Vagina (tissue), 2 donors: ENCODE measurements around the gene AVPR2.

Experiments used
- CTCF ChIP-seq, 3 experiments: fragments of 450-650 bp in 2 of 3; fragments of 200-600 bp in 1 of 3; sonication (generic) in 1 of 3; IDR thresholded peaks; one replicate each; pipeline ENCODE4 v1.5.1; 2017 to 2019; ENCODE audit warnings: antibody characterized with exemption in 3 of 3, mild to moderate bottlenecking in 2 of 3, moderate library complexity in 2 of 3
- POLR2A ChIP-seq, 2 donors: fragments of 450-650 bp; IDR thresholded peaks; one replicate each; pipeline ENCODE4 v1.6.1; 2017; ENCODE audit warnings: antibody characterized with exemption in 2 of 2, mild to moderate bottlenecking in 2 of 2, moderate library complexity in 2 of 2
- POLR2AphosphoS5 ChIP-seq, 2 donors: sonication (generic); formaldehyde crosslinking; IDR thresholded peaks; one replicate each; pipeline ENCODE4 v1.9.0; 2017; ENCODE audit warnings: antibody characterized with exemption in 2 of 2, mild to moderate bottlenecking in 2 of 2, low read depth in 1 of 2; ENCODE audit not compliant: insufficient read depth in 1 of 2

- TF ChIP-seq POLR2A (IDR thresholded peaks at IDR 0.05) = no peak
- TF ChIP-seq POLR2AphosphoS5 (IDR thresholded peaks at IDR 0.05; ENCODE audit: insufficient read depth in 1 of 2, low read depth in 1 of 2) = no peak
- TF ChIP-seq CTCF (IDR thresholded peaks at IDR 0.05) = no peak
Observed at GRCh38 chrX:153933748-153934147, 29.3 kb downstream of the AVPR2 start.
